ENCODE data around the gene MBD1.
"Not testable (repeated sequence)": the region's sequence is repeated elsewhere in the genome, so short reads cannot be mapped to it uniquely, and the experiment has no call there.

MBD1 gene, protein sequence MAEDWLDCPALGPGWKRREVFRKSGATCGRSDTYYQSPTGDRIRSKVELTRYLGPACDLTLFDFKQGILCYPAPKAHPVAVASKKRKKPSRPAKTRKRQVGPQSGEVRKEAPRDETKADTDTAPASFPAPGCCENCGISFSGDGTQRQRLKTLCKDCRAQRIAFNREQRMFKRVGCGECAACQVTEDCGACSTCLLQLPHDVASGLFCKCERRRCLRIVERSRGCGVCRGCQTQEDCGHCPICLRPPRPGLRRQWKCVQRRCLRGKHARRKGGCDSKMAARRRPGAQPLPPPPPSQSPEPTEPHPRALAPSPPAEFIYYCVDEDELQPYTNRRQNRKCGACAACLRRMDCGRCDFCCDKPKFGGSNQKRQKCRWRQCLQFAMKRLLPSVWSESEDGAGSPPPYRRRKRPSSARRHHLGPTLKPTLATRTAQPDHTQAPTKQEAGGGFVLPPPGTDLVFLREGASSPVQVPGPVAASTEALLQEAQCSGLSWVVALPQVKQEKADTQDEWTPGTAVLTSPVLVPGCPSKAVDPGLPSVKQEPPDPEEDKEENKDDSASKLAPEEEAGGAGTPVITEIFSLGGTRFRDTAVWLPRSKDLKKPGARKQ

DNA sequence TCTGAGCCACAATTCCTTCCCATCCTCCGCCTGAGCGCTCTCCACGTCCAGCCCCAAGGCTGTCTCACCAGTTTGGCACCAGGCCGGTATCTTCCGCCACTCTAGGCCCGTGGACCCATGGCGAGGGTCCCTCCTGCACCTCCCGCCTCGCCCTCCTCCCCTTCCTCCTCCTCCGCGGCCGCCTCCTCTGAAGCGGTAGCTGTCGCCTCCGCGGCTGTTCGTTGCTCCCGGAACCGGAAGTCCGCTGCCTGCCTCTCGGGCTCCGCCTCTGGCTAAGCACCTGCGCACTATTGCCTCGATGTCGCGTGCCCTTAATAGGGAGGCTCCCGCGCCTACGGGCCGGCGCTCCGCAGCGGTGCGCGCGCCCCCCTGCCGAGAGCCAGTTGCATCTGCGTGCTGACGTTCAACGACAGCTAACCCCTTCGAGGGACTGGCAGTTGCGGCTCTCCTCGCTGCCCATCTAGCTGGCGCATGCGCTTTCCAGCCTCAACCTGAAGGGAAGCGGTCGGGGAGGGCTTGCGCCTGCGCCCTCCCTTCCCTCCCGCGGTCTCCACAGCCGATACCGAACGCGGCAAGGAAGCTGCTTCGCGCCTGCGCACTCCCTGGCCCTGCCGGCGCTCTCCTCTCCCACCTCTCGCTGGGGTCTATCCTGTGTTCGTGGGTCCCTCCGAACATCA, at the start of gene MBD1:
Gene MBD1 (minus strand): TSS at position 229 of the 677 bp plus-strand sequence. CDS start 1,531 bp downstream, outside the sequence.
- in situ Hi-C loops (cut with MboI; ENCODE audit: low sequenced_read_pairs): no loop called here

DNA sequence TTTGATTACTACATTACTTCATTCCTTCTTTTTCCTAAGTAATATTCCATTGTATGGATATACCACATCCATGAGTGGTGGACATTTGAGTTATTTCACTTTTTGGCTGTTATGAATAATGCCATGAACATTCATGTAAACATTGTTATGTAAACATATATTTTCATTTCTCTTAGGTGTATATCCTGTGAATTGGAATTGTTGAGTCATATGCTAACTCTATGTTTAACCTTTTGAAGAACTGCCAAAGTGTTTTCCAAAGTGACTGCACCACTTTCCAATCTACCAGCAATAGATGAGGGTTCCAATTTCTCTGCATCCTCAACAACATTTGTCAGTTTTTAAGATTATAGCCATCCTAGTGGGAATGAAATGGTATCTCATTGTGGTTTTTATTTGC, 48.9 kb upstream of the MBD1 start:
- in situ Hi-C loops (cut with MboI; ENCODE audit: low sequenced_read_pairs): no loop called here

DNA sequence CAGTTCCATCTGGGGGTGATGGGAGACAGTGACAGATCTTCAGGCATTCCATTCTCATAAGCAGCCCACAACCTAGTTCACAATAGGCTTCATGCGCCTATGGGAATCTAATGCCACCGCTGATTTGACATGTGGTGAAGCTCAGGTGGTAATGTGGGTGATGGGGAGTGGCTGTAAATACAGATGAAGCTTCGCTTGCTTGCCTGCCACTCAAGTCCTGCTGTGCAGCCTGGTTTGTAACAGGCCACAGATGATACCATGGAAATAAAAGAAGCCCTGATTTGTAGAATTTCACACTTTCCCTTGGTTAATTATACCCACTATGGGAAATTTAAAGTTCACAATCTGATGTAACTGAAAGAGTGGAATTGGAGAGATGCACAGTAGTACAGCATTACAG, 46.7 kb upstream of the MBD1 start:
- in situ Hi-C loops (cut with MboI; ENCODE audit: low sequenced_read_pairs): no loop called here

DNA sequence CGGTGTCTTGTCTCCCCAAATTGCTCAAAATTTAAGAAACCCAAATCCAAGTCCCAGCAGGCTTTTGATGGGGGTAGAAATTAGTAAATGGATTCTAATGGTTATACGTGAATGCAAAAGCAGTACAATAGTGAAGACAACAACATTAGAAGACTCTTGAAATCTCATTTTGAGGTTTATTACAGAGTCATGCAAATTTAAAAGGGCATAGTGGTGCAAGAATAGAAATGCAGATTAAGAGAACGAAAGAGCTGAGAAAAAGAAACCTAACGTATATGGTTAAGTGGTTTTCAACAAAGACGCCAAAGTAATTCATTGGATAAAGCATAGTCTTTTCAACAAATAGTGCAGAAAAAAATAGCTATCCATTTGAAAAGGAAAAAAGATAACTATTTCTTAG, 39.4 kb upstream of the MBD1 start:
- in situ Hi-C loops (cut with MboI; ENCODE audit: low sequenced_read_pairs): no loop called here

DNA sequence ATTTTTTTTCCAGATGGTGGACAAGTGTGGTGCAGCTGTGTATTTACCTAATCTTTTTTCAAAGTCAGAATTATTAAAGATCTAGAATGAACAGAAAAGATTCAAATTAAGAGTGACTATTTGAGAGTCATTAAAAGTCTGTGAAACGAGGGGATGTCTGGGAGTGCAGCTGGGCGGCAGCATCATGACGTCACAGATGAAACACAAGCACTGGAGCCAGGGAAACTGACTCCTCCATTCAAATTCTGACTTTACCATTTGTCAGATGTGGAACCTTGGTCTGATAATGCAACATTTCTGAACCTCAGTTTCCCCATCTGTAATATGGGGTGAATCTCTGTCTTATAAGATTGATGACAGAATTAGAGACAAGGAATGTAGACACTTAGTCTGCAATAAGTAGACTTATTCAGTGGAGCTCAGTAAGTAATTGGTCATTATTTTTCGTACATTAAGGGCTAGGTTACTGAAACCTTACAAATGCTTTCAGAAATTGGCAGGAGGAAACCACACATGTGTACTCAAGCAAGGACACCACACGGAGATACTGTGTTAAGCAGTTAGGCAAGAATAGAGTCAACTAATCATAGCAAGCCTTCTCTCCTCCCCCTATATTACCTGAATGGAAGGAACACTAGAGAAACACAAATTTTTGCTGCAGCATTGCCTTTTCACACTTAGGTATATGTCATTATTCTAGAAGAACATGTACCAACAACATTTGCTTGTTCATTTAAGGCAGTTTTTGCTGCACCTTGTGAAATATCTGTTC, 34.0 kb upstream of the MBD1 start:
- in situ Hi-C loops (cut with MboI; ENCODE audit: low sequenced_read_pairs): no loop called here

DNA sequence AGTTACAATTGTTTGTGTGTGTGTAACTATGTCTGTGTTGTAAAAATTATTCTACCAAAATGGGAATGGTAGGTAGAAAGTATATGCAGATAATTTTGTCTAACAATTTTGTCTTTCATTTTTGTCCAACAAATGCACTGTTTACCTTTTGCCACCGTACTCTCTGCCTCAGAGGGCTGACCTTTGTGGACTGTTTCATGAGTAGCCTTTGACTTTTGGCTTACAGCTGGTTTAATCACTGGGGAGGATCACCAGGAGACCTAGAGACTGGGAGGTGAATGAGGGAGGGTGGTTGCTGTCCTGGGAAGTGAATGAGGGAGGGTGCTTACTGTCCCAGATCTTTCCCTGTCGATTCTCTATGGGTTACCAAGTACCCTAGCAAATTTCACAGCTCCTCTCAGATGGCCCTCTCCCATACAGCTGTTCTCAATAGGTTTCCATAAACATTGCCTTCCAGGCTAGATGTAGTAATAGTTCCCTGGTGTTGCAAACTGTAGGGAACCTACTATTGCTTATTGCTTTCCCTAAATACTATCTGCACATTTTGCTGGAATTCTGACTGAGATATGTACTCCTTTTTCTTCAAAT, 32.6 kb upstream of the MBD1 start:
- in situ Hi-C loops (cut with MboI; ENCODE audit: low sequenced_read_pairs): no loop called here

DNA sequence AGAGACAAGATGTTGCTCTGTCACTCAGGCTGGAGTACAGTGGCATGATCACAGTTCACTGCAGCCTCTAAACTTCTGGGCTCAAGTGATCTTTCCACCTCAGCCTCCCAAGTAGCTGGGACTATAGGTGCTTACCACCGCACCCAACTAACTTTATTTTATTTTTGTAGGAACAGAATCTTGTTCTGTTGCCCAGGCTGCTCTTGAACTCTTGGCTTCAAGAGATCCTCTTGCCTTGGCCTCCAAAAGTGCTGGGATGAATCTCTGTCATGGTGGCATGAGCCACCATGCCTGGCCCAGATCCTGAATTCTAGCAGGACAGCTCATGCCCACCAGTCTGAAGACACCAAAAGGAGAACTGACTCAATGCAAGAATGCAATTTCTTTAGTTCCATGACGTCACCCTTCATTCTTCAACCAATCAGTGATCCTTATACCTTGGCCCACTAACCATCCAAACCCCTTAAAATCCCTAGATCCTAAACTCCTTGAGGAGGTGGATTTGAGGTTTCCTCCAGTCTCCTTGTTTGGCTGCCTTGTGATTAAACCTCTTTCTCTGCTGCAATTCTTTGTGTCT, 31.8 kb upstream of the MBD1 start:
- in situ Hi-C loops (cut with MboI; ENCODE audit: low sequenced_read_pairs): no loop called here

DNA sequence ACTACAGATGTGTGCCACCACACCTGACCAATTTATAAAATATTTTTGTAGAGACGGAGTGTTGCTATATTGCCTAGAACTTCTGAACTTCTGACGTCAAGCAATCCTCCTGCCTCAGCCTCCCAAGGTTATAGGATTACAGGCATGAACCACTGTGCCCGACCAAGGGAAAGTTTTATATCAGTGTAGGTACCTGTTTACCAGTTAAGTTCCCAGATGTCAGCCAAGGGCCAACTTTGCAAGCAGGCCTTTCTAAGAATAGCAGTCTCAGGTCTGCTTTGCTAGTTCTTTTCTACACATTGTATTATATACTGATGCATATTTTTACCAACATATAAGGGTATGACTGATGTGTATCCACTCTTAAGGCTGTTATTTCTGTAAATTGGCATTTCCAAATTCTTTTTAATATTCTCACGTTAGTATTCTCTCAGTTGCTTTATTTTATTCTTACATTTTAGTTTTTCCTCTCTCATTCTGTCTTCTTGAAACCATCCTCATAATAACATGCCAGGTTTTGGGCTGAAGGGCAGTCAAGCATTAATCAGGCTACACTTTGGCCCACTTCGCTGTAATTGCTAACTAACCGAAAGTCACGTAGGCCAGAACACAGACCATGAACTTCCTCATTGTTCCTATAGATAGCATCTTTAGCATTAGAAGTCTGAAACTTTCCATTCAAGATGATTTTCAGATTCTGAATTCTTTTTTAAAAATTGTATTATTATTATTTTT, 31.1 kb upstream of the MBD1 start:
- in situ Hi-C loops (cut with MboI; ENCODE audit: low sequenced_read_pairs): no loop called here

DNA sequence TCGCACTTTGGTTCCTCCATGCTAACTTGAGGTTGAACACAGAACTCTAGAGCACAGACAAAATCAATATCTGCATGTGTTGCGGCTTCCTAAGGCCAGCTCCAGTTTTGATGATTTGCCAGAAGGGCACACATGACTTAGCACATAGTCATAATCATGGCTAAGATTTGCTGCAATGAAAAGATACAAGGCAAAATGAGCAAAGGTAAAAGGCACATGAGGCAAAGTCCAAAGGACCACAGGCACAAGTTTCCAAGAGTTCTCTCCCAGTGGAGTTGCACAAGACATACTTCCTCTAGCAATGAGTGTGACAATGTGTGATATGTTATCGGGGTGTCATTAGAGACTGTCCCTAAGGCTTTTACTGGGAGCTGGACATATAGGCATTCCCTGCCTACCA, 30.3 kb upstream of the MBD1 start:
- in situ Hi-C loops (cut with MboI; ENCODE audit: low sequenced_read_pairs): no loop called here

DNA sequence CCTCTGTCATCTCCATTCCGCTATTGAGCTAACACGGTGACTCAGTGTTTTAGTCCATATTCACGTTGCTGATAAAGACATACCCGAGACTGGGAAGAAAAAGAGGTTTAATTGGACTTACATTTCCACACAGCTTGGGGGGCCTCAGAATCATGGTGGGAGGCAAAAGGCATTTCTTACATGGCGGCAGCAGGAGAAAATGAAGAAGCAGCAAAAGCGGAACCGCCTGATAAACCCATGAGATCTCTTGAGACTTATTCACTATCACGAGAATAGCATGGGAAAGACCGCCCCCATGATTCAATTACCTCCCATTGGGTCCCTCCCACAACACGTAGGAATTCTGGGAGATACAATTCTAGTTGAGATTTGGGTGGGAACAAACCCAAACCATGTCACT, 28.8 kb upstream of the MBD1 start:
- in situ Hi-C loops (cut with MboI; ENCODE audit: low sequenced_read_pairs): no loop called here

DNA sequence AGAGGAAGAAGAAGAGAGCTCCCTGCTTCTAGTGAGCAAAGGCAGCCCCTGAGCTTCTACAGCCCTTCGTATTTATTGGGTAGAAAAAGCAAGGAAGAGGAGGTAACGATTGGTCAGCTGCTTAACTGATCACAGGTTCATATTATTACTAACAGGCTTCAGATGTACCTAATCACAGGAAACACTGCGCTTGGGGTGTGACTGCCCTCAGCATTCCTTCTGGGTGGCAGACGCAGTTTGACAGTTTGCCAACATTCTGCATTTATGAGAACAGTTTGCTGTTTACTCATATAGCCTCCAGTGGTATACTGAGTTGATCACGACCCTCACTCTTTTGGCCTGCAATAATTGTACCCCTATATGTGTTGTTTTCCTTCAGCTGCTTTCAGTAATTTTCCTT, 27.5 kb upstream of the MBD1 start:
- in situ Hi-C loops (cut with MboI; ENCODE audit: low sequenced_read_pairs): not testable (repeated sequence)

DNA sequence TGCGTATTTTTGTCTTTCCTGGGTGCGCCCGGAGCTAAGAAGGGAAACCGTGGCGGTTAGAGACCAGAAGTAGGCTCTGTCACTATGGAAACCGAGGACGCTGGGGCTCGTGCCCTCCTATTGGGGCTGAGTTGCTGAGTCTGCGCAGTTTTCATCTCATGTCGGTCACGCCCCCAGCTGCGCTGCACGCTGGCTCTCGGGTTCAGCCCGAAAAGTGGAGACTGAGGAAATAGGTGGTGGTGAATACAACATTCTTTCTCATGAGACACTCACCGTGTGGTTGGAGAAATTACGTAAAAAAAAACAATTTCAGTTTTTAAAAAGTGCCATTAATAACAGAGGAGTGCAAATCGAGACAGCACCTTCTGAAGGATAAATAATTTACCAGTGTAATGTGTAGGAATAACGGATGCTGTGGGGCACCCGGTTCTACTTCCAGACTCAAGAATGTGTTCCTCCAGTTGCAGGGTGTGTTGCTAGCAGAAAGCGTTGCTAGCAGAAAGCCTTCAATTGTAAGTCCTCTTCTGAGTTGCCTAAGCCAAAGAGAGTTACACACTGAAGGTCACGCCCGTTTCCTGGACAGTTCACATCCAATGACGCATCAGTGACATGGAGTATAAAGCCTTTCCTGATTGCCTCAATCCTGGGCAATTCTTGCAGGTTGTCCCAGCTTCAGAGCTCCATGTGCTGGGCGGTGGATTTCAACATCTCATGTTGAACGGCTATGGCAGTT, 26.6 kb upstream of the MBD1 start:
- in situ Hi-C loops (cut with MboI; ENCODE audit: low sequenced_read_pairs): no loop called here

DNA sequence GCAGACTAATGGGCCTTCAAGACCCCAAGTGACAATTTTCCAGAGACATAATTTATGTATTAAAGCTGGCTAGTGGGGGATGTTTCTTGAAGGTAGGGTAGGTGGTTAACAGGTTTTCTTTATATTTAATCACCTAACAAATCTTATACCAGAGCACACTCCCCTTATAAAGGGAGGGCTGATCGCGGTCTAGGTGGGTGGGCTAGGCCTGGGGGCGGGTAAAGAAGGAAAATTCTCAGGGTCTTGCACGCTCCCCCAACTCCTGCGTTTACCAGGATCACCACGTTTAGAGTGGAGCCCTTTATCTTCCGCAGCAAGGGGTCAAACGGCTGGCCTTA, 26.0 kb upstream of the MBD1 start:
- in situ Hi-C loops (cut with MboI; ENCODE audit: low sequenced_read_pairs): no loop called here

DNA sequence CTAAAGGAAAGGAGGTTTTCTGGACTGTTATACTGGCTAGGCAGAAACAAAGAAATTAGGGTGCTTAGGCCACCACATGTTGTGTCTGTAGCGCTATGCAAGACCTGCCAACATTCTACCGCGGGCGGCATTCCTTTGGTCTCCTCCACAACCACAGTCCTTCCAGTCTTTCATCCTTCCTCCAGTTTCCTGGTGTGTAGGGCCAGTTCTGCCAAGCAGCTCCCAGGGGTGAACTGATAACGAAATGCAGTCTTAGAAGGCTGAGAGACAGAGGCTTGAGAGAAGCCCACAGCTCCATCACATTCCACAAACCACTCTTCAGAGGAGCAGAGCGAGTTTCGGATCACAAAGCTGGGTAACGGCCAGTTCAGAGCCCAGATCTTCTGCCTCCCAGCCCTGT, 25.6 kb upstream of the MBD1 start:
- in situ Hi-C loops (cut with MboI; ENCODE audit: low sequenced_read_pairs): no loop called here

DNA sequence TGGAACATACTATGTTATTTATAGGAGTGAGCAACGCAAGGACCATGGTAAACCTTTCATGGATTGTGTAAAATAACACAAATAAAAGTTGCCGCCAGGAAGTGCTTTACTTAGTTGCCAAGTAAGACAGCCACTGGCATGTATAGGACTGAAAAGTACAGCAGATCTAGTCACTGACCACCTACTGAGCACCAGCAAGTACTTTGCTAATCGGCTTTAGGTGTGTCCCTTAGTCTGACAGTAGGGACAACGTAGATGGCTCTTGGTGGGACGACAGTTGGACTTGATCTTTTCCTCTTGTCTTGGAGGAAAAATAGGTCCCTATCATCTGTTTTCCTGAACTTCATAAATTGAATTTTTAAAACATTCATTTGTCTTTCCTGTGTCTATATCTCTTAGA, 19.8 kb upstream of the MBD1 start:
- in situ Hi-C loops (cut with MboI; ENCODE audit: low sequenced_read_pairs): no loop called here

DNA sequence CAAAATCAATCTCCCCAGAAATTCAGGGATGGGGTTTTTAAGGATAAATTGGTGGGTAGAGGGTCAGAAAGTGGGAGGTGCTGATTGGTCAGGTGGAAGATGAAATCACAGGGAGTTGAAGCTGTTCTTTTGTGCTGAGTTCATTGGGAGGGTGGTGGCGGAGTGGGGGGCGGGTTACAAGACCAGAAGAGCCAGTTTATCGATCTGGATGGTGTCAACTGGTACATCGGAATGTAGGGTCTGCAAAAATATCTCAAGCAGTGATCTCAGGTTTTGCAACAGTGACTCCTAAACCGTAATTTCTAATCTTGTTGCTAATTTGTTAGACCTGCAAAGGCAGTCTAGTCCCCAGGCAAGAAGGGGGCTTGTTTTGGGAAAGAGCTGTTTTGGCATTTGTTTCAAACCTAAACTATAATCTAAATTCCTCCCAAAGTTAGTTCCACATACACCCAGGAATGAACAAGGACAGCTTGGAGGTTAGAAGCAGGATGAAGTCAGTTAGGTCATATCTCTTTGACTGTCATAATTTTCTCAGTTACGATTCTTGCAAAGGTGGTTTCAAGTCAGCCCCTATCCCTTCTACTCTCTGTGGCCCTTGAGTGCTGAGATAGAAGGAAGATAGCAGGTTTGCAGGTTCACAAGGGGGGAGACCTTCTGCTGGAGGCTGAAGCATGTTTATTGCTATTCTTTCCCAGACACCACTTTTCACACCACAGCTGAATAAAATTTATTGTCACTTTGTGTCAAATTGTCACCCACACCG, 18.5 kb upstream of the MBD1 start:
- in situ Hi-C loops (cut with MboI; ENCODE audit: low sequenced_read_pairs): no loop called here

DNA sequence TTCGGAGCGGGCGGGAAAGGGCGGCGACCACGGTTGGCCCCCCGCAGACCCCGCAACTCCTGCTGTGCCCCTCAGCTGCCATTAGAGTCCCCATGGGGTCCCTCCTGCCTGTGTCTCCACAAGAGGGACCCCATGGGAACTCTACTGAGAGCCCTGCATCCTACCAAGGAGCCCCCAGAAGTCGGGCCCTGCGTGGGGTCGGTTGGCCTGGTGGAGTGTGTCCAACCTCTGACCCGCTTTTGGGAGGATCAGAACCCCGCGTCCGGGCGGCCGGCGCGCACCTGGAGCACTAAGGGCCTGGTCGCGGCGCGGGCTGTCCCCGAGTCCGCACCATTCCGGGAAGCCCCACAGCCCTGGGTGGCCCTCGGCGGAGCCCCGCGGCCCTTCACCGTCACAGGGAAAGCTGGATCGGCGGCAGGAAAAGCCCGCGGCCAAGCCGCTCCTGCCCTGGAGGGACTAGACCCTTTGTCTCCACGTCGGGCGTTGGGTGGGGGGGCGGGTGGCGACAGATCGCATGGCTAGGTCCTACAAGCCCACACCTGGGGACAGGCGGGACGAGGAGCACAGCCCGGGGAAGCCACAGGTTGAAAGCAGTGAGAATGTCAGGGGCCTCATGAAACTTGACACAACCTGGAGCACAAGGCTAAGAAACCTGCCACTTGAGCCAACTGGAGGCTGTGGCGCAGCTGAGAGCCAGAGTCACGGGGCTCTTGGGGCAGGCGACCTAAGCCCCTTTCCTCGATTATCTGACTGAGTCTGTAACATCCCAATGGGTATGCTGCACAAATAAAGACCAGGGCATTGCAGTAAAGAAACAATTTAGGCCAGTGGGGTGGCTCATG, 17.3 kb upstream of the MBD1 start:
- in situ Hi-C loops (cut with MboI; ENCODE audit: low sequenced_read_pairs): no loop called here

All from hTERT RPE-1 (cell line).